ENCODE data around the gene FAXC.

The FAXC gene

DNA sequence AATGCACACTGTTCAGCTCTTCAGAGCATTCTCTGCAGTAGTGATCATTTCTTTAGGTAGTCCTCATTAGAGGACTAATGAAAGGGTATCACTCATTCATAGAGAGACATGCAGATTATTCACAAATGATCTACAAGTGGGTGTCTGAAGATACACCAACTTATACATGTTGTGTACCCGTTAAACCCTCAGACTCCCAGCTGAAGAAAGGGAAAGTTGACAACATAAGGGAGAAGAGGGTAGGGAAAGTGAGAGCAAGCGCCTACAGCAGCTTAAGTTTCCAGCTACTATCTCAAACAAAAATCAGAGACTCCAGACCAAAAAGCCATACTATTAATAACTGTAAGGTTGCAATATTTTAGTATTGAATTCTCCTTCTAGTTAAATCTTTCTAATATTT is 37.1 kb downstream of the FAXC start:
- Mint-ChIP-seq H3K27me3 (ENCODE audit: low read depth, poor library complexity) (peaks cover under 1% of the 10 kb centered on the region), H3K4me1 (peaks cover 27% of the 10 kb centered on the region), H3K27ac (no peak overlapping the region), H3K9me3 (no peaks in the 10 kb centered on the region), H3K4me3 (no peak overlapping the region), H3K36me3 (ENCODE audit: low read depth) (peaks cover 8% of the 10 kb centered on the region)
- TF ChIP-seq, protein P1, sequence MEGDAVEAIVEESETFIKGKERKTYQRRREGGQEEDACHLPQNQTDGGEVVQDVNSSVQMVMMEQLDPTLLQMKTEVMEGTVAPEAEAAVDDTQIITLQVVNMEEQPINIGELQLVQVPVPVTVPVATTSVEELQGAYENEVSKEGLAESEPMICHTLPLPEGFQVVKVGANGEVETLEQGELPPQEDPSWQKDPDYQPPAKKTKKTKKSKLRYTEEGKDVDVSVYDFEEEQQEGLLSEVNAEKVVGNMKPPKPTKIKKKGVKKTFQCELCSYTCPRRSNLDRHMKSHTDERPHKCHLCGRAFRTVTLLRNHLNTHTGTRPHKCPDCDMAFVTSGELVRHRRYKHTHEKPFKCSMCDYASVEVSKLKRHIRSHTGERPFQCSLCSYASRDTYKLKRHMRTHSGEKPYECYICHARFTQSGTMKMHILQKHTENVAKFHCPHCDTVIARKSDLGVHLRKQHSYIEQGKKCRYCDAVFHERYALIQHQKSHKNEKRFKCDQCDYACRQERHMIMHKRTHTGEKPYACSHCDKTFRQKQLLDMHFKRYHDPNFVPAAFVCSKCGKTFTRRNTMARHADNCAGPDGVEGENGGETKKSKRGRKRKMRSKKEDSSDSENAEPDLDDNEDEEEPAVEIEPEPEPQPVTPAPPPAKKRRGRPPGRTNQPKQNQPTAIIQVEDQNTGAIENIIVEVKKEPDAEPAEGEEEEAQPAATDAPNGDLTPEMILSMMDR (IDR thresholded peaks at IDR 0.05), result no peak
- no peak for DNase-seq

DNA sequence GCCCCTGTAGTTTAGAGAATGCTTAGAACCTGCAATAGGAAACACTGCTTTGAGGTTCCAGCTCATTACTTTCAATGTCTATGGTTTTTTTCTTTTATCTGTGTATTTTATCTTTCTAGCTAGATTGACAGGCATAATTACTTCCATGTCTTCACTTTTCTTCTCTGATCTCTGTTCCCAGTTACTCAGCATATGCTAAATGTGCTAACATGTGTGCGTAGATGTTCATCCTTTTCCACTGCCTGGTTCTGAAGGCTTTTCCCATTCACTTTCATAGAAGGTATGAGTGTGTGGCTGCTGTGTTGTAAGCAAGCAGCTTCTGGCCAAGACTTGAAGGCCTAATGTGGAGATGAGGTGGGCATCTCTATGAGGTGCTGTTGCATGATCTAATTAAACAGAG is 38.9 kb downstream of the FAXC start:
- H3K9me3 Mint-ChIP-seq, result no peaks in the 10 kb centered on the region
- peak overlapping the region; percentile 17 for H3K27ac Mint-ChIP-seq
- peaks cover 10% of the 10 kb centered on the region for H3K36me3 Mint-ChIP-seq (ENCODE audit: low read depth)
- H3K4me1 Mint-ChIP-seq, result peaks cover 33% of the 10 kb centered on the region
- no peak for DNase-seq
- H3K27me3 Mint-ChIP-seq (ENCODE audit: low read depth, poor library complexity), result peaks cover 2% of the 10 kb centered on the region
- H3K4me3 Mint-ChIP-seq, result no peak overlapping the region
- TF ChIP-seq, protein P1 (IDR thresholded peaks at IDR 0.05), result no peak

DNA sequence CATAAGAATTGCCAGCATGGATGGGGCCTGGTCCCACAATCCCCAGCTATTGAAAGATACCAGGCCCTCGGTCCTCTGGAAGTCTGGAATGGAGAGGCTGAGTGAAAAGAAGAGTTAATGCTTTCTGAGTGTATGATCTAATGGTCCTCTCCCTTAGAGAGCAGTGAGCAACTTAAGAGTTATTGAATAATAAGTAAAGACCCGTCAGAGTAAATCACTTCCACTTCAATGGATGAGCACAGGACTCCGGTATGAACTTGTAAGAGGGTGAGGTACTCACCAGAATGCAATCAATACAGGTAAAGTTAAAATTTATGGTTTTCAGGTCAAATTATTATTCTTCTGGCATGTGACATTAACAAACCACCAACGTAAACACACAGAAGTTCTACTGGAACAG is 39.9 kb downstream of the FAXC start:
- DNase-seq, result no peak
- peaks cover 2% of the 10 kb centered on the region for H3K27me3 Mint-ChIP-seq (ENCODE audit: low read depth, poor library complexity)
- H3K36me3 Mint-ChIP-seq (ENCODE audit: low read depth), result peaks cover 10% of the 10 kb centered on the region
- no peaks in the 10 kb centered on the region for H3K9me3 Mint-ChIP-seq
- H3K4me3 Mint-ChIP-seq, result no peak overlapping the region
- TF ChIP-seq, protein P1 (IDR thresholded peaks at IDR 0.05), result no peak
- no peak overlapping the region for H3K27ac Mint-ChIP-seq
- peaks cover 33% of the 10 kb centered on the region for H3K4me1 Mint-ChIP-seq

DNA sequence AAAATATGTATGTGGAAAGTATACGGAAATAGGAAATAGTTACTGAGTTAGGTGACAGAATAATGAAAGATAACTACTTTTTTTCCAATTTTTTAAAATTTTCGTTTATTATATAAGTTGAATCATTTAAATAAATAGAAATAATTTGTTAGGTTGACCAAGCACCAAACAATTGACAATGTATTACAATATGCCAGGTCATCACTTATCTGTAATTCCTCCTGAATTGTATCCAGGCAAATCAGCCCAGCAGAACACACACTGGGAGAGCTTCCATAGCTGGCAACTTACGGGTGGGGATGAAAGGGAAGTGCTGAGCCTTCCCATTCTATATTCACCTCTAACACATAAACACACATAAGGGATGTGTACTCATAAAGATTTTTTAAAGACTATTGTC is 40.7 kb downstream of the FAXC start:
- peaks cover 10% of the 10 kb centered on the region for H3K36me3 Mint-ChIP-seq (ENCODE audit: low read depth)
- H3K27me3 Mint-ChIP-seq (ENCODE audit: low read depth, poor library complexity), result peaks cover 2% of the 10 kb centered on the region
- TF ChIP-seq, protein P1 (IDR thresholded peaks at IDR 0.05), result no peak
- H3K4me3 Mint-ChIP-seq, result no peak overlapping the region
- H3K27ac Mint-ChIP-seq, result no peak overlapping the region
- H3K4me1 Mint-ChIP-seq, result peaks cover 33% of the 10 kb centered on the region
- DNase-seq, result no peak
- no peaks in the 10 kb centered on the region for H3K9me3 Mint-ChIP-seq

DNA sequence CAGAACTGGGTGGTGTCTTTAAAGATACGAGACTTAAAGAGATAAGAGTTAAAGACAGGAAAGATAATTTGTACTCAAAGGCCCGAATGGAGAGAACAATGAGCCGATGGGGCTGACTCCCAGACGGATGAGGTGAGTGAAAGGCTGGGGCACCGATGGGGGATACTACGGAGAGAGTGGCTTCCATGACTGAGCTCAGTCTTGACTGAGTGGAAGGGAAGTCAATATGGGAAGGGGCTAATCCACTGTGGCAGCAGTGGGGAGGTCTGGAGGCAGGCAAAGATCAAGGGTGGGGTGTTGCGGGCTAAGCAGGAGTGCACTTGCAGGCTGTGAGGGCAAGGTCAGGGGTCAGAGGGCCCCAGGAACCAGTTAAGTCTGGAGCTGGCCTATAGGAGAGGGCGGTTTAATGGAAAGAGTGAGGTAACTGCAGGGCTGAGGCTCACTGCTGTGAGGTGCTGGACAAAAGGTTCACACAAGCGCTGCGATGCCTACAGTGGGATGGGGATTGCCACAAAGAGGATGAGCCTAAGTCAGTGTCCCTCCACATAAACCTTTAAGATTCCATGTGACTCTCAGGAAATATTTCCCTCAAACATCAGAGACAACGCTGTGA is 42.1 kb downstream of the FAXC start:
- H3K27me3 Mint-ChIP-seq (ENCODE audit: low read depth, poor library complexity), result peaks cover 2% of the 10 kb centered on the region
- peaks cover 33% of the 10 kb centered on the region for H3K4me1 Mint-ChIP-seq
- DNase-seq, result no peak
- peaks cover 10% of the 10 kb centered on the region for H3K36me3 Mint-ChIP-seq (ENCODE audit: low read depth)
- H3K9me3 Mint-ChIP-seq, result no peaks in the 10 kb centered on the region
- no peak overlapping the region for H3K4me3 Mint-ChIP-seq
- H3K27ac Mint-ChIP-seq, result no peak overlapping the region
- TF ChIP-seq, protein P1 (IDR thresholded peaks at IDR 0.05), result no peak

DNA sequence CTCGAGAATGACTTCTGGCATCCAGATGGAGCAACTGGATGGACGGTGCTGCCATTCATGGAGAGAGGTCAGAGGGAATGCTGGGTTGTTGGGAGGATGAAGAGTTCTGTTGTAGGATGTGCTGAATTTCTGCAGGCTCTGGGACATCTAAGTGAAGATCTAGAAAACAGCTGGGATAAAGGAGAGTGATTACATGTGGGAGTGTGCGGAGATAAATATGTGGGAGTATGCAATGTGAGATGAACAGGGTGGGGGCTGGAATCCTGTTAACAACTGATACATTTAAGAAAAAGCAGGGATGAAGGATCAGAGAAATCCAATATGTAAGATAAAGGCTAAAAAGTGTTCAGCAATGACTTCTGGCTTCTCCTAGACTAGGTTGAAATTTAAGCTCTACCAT is 43.1 kb downstream of the FAXC start:
- Mint-ChIP-seq H3K27me3 (ENCODE audit: low read depth, poor library complexity) (peaks cover 2% of the 10 kb centered on the region), H3K36me3 (ENCODE audit: low read depth) (peaks cover 4% of the 10 kb centered on the region), H3K9me3 (no peaks in the 10 kb centered on the region), H3K4me1 (peaks cover 28% of the 10 kb centered on the region), H3K4me3 (no peak overlapping the region), H3K27ac (peak overlapping the region; percentile 90)
- DNase-seq, result no peak
- TF ChIP-seq, protein P1 (IDR thresholded peaks at IDR 0.05), result no peak
